Activated naive CD4-positive, alpha-beta T cell treated with Interleukin-2 at 50 U/mL for 16 hours (primary cell): ENCODE data around the gene PFN3.

Experiments used
- DNase-seq: peaks from one replicate; pipeline ENCODE4 v3.0.0-alpha.2; 2020

PFN3 gene

DNA sequence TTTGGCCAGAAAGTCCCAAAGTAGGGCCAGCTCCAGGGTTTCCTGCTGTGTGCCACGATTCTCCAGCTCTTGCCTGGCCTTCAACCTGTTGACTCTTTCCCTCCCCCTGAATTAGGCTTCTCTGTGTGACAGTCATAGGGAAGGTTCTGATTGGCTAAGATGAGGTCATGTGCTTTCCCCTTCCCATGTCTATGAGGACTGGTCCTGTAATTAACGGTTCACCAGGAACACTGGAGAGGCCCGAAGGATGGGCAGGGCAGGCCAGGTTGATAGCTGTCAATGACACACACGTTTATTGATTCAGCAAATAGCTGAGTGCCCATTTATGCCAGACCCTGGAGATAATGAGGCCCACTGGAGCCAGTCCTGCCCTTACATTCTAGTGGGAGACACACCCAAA, 37.2 kb upstream of the PFN3 start:
- DNase-seq, result no peak

DNA sequence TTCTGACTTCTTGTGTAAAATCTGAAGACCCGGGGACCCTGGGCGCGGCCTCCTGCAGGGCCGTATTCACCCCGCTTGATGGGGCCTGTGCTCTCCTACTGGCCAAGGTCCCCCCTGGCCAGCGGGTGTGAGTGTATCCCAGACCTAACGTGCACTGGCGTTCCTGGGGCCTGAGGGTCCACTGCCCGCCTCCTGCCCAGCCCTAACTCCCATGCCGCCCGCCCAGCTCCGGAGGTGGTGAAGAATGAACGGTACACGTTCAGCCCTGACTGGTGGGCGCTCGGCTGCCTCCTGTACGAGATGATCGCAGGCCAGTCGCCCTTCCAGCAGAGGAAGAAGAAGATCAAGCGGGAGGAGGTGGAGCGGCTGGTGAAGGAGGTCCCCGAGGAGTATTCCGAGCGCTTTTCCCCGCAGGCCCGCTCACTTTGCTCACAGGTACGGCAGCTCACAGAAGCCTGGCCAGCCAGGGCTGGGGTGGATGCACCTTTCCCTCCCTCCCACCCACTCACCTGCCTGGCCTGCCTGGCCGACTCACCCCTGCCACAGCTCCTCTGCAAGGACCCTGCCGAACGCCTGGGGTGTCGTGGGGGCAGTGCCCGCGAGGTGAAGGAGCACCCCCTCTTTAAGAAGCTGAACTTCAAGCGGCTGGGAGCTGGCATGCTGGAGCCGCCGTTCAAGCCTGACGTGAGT, 35.5 kb upstream of the PFN3 start:
- DNase-seq, result no peak

DNA sequence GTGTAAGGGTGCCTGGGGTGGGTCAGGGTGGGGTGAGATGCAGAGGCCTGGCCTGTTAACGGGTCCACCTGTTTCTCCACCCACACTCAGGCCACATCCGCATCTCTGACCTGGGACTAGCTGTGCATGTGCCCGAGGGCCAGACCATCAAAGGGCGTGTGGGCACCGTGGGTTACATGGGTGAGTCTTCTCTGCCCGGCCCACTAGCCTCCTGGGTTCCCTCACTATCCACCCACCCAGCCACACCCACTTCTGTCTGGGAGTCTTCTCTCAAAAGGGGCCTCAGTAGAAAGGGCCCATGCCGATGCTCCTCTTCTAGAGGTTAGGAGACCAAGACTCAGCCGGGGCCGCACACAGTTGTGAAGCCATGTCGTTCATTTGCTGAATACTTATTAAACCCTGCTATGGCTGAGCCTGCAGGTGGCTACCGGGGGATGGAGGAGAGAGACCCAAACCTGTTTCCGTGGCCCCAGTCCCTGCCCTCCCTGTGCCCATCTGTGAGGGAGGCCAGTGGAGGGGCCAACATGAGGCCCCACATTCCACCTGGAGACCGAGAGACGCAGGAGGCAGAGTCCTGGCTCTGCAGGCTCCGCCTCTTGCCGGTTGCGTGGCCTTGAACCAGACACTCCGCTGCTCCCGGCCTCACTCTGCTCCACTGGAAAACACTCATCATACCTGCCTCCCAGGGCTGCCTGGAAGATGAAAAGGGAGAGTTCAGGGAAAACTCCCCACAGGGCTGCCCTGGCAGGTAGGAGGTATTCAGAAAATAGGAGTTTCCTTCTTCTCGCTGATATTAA, 34.7 kb upstream of the PFN3 start:
- DNase-seq, result no peak

DNA sequence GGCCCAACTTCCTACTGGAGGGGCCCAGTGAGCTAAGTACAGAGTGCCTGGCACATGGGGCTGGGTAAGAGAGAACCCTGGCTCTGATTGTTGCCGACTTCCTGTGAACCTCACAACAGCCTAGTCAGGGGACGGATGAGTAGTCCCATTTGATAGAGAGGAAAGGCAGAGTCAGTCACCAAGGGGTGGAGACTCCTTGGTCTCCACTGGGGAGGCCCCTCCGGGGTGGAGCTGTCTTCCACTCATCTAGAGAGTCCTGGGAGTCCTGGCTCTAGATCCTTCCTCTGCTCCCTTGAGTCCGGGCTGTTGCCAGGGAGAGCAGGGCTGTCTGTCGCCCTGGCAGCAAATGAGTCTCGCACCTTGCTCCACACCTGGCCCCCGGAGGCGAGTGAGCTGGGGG, 34.0 kb upstream of the PFN3 start:
- peak; percentile 70 for DNase-seq

DNA sequence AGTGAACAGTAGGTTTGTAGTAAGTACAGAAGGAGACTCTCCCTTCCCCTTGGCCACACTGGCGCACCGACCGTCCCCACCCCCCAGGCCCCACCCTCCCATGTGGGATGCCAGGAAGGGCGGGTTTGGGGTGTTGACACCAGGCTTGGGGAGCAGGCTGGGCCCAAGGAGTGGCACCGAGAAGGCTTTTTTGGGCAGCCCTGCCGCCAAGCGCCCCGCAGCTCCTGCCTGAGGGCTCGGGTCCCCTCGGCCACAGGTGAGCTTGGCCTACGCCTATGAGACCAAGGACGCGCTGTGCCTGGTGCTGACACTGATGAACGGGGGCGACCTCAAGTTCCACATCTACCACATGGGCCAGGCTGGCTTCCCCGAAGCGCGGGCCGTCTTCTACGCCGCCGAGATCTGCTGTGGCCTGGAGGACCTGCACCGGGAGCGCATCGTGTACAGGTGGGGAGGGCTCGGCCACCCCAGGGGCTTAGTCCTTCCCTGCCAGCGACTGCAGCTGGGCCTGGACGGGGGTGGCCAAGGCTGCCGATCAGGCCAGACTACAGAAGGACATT, 33.3 kb upstream of the PFN3 start:
- DNase-seq, result no peak

DNA sequence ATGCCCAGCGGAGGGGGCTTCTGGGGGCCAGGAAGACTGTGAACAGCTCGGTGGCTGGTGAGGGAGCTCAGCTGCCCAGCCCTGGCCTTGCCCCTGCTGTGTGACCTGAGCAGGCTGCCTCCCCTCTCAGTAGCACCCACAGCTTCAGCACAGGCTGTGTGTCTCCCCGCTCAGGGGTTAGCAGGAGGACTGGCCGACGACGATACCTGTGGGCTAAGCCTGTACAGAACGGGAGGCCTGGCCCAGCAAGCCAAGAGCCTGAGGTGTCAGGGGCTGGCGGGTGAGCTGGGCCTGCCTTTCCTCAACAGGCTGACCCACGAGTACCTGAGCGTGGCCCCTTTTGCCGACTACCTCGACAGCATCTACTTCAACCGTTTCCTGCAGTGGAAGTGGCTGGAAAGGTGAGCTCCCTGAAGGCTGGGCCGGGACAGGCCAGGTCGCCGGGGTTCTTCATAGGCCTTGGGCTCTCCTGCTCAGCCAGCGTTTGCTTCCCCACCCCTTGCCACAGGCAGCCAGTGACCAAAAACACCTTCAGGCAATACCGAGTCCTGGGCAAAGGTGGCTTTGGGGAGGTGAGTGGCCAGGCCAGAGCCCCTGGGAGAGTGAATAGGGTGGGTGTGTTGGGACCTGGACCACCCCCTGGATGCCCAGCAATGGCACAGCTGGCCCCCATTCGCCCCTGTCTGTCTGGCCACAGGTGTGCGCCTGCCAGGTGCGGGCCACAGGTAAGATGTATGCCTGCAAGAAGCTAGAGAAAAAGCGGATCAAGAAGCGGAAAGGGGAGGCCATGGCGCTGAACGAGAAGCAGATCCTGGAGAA, 32.6 kb upstream of the PFN3 start:
- no peak for DNase-seq

DNA sequence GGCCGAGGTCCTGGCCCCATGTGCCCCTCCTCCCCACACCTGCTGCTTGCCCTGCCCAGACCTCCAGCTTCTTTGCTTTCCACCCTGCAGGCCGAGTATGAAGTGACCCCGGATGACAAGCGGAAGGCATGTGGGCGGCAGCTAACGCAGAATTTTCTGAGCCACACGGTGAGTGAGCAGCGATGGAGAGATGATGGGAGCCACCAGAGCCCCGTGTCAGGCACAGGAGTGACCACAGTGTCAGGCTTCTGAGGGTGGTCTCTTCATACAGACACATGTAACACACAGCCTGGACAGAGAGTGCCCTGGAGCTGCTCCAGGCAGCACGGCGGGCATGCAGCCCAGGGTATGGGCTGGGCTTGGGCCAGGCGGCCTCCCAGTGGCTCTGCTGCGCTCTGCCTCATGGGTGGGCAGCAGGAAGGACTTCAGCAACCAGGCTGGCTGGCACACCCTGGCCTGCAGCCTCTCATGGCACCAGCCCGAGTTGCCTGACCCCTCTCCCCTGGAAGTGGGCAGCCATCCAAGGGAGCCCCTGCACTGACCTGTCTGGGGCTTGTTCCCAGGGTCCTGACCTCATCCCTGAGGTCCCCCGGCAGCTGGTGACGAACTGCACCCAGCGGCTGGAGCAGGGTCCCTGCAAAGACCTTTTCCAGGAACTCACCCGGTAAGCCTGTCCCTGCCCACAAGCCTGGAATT, 31.8 kb upstream of the PFN3 start:
- peak; percentile 67 for DNase-seq

DNA sequence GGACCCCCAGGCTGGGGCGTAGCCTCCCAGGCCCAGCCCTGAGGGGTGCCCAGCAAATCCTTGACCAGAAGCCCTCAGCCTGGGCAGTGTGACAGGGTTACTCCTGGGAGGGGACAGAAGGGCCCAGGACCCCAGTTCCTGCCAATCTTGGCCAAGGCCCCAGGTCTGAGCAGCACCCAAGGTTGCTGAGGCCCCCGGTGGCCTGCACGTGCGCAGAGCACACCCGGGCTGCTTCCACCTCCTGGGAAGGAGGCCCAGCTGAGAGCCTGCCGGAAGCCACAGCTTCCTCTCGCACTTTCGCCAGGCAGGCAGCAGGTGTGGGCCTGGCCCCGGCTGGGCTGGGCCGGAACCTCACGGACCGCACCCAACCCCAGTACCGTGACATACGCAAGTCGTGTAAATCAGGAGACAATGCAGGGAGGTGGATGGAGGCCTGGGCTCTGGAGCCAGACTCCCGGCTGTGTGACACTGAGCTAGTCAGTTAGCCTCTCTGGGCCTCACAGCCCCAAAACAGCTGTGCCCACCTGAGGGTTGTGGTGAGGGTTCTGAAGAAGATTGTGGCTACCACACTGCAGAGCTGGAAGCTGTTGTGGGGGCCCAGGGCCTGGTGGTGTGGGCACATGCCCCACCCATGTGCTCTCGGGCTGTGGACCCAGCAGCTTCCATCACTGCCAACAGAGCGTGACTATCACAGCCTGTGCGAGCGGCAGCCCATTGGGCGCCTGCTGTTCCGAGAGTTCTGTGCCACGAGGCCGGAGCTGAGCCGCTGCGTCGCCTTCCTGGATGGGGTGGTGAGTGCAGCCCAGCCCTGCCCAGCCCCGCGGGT, 31.1 kb upstream of the PFN3 start:
- DNase-seq, result peak; percentile 80

DNA sequence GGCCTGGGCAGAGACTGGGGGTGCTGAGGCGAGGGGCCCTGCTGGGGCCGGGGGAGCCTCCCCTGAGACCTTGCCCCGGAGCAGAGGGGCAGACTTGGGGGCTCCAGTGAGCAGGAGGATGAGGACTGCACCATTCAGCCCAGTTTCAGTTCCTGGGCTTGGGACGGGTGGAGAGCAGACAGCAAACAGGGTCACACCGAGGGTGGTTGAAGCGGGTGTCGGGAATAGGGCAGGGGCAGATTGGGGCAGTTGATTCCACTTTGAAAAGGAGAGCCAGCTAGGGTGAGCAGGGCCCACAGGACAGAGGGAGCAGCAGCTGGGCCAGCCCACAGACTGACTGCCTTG, 30.5 kb upstream of the PFN3 start:
- DNase-seq, result no peak

DNA sequence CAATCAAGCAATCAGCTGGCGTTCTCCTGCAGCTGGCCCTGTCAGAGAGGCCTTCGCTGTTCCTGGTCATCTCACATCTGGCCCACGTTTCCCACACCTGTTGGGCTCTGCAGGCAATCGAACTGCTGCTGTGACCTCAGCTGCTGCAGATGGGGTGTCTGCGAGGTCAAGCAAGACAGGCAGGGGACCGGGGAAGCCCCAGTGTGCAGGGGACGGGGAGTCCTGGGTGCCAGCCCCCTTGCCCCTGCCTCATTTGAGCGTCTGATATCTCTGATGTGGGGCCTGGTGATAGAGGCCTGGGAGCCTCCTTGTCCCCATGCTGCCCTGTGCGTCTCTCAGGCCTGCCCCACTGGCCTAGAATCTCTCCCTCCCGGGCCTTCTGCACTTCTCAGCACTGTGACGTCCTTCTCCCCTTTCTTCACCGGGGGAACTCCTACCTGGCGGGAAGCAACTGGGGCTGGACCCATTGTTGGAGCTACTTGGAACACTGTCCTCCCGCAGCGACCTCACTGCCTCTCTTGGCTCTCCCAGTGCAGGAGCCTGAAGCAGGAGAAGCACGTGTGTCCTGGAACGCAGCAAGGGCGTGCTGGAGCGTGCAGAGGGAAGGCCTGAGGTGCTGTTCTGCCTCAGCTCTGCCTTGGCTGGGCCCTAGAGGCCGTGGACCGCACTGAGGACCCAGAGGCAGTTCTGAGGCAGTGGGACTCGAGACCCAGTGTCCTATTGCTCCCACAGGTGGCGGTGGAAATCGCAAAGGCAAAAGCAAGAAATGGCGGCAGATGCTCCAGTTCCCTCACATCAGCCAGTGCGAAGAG, 29.9 kb upstream of the PFN3 start:
- DNase-seq, result no peak

DNA sequence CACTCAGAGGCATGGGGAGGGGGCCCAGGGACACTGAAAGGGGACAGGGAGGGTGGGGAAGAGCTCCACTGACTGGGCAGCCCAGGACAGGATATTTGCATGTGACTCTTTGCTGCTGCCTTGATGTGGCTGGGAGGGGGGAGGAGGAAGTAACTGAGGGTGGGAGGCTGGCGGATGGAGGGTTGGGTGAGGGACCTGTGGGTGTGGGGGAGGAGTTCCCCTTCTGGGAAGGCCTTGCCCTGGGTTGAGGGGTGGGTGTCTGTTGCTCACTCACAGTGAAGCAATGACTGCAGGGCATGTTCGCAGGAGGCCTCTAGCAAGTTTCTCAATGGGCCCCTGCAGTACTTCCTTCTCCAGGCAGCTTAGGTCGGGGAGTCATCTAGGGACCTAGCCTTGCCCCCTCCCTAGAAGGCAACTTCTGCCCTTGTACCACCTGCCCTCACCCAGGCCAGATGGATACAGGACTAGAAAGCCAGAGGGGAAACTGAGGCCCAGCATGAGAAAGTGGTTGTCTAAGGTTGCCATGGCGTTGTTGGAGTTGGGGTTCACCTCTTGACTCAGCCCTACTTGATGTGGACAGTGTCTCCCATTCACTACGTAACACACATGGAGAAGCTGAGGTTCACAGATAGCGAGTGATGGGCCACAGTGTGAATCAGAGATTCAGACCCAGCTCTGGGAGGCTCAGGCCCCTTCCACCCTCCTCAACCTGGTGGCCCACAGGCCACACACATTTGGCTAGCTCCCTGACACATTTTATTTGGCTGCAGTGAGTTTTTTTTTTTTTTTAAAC, 29.0 kb upstream of the PFN3 start:
- peak; percentile 90 for DNase-seq

DNA sequence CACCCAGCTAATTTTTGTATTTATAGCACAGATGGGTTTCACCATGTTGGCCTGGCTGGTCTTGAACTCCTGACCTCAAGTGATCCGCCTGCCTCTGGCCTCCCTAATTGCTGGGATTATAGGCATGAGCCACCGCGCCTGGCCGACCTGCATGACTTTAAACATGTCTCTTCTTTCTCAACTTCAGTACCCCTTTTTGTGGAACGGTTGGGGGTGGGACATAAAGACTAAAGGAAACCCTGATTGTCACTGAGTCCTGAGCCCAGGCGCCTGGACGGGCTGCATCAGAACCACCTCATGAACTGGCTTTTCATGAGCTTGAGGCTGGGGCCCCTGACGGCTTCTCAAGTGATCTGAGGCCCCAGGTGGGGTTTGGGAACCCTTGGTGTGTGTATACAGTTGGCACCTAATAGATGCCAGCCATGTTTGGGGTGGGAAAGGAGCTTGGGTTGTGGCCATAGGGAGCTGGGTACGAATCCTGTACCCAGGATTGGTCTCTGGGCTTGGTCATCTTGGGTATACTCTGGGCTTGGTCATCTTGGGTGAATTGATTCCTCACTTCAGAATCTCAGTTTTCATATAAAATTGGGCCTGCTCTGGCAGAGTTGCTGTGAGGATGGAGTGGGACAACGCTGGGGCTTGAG, 28.2 kb upstream of the PFN3 start:
- no peak for DNase-seq

DNA sequence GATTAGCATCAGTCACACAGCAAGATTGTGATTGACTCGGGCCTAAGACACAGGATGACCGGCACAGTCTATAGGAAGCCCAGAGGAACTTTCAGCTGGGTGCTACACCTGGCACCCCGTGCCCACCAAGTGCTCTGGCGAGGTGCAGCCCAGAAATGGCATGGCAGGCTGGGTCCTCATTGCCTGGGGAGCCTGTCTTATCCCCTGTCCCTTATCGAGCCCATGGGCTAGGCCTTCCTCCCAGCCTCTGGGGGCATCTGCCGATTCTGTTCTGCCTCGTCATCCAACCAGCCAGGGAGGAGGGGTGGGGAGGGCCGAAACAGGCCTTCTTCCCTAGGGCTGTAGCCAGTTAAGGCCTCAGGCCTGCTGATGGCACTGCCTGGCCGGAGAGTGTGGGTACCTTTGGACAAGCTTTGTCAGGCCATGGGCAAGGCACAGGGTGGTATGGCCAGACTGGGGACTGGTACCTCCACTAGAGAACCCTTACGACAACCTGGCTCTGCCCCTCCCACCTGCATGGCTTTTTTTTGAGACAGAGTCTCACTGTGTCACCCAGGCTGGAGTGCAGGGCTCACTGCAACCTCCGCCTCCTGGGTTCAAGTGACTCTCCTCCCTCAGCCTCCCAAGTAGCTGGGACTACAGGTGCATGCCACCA, 27.6 kb upstream of the PFN3 start:
- peak; percentile 48 for DNase-seq

DNA sequence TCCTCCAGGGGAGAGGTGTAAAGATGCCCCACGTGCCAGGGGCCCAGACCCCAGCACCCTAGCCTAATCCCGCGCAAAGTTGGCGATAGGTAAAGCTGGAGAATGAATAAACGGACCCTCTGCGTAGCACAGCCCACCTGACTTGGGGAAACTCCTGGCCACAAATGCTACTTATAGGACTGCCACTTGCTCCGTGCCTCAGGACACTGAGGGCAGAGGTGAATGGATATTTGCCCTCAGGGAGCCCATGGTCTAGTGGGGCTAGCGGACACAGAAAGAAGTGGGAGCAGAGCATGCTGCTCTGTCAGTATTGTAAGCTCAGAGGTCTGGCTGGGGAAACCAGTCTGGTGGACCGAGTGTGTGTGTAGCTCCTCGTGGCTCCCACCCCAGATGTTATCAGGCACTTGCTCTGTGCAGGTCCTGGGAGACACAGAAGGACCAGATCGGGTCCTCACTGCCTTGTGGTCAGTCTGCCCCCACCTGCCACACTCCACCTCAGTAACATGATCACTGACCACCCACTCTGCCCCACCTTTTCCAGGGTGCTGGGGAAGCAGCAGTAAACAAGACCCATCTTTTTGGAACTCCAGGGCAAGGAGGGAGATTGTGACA, 26.9 kb upstream of the PFN3 start:
- no peak for DNase-seq

DNA sequence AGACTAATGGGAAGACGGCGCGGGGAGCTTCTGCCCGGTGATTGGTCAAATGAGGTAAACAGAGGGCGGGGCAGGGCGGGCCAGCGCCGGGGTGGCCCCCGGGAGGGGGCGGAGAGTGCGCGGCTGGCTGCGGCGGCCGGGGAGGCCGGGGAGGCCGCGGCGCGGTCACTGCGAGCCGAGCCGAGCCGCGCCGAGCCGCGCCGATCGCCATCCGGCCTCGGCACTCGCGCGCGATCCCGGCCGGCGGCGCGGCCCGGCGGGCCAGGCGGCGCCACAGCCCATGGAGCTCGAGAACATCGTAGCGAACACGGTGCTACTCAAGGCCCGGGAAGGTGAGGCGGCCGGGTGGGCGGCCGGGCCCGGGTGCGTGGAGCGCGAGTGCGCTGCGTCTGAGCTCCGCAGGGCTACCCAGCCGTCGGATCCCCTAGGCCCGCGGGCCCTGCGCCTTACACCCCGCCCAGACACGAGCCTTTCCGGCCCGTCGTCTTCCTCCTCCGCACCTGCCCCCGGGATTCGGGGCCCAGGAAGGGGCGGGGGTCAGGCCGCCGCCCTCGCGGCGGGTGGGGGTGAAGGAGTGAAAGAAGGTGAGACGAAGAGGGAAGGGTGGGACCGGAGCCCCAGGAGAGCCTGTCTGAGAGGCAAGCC, 26.2 kb upstream of the PFN3 start, which contains the start of gene GRK6:
GRK6 (plus strand) TSS at position 111 of the 645 bp plus-strand sequence; CDS start at position 281, 170 bp downstream.
- peak; percentile 74 for DNase-seq

DNA sequence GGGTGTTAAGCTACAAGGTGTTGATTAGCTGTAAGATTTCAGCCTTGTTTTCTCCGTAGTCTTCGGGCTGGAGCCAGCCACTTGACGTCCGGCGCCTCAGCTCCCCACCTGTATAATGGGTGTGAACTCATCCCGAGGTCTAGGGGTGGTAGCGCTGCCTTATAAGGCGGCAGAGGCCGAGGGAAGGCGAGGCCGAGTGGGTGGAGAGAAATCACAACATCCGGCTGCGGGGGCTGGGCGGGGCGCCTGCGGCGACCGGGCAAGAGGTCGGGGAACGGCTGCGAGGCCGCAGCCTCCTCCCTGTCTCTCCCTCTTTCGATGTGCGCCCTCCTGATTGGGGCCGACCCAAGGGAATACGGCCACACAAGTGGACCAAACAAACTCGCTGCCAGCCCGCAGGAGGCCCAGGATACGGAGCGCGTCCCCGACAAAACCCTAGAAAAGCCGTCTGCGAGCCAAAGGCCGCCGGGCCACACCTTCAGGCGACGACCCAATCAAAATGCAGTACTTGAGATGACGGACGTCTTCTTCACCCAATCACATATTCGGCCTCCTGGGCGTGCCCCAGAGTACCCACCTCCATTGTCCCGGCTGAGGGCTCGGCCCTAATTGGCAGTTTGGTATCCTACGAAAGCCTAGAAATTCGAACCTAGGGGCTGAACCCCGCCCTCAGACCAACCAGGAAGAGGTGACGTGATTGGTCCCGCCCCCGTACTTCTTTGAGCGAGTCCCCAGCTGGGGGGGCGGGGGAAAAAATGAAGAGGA, 25.5 kb upstream of the PFN3 start:
- peak; percentile 99 for DNase-seq

DNA sequence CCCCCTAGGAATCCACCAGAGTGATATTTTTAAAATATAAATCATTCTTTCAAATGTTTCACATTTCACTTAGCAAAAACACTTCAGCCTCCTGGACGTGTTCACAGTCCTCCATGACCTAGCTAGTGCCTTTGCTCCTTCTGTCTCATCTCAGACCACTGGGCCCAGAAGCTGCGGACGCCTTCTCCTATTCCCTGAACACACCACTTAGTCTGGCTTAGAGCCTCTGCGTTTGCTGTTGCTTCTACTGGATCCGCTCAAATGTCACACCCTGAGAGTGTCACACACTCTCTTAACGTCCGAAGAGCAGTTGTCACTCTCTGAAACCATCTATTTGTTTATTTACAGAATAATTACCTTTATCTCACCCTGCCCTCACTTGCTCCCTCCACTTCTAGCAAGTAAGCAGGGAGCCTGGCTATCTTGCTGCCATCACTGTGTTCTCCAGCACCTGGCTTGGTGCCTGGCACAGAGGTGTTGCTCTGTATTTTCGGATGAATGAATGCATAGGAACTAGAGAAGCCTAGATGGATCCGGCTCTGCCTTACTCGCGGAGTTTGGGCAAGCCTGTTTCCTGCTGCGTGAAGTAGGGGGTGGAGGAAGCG, 24.8 kb upstream of the PFN3 start:
- no peak for DNase-seq
